ENCODE measurements around the gene FAR2. TPM values are rescaled to one million over a fixed set of nuclear protein-coding genes. Genes with fewer than 3 reads are reported as not detected.
"Not testable (repeated sequence)": the region's sequence is repeated elsewhere in the genome, so short reads cannot be mapped to it uniquely, and the experiment has no call there.

Gene FAR2
- total and polyA plus RNA-seq, 4 donors = 0.81 to 7.6 (median 3.1) TPM

DNA sequence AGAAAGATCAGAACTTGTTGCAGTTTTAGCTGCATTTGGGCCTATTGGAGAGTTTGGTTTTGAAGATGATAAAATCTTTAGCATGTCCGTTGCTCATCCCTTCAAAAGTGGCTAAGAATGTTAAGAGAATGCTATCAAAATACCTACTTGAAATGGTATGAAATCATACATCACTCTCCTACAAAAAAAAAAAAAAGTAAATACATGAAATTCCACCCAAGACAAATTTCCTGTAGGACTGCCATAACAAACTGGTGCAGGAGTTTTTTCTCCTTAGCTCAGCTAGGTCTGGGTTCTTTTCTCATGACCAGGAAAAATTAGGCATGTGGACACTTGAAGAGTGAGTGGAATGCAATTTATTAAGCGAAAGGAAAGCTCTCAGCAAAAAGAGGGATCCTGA lies 15.9 kb upstream of the FAR2 start:
- no peak for DNase-seq (ENCODE audit: low spot score)
- 78% methylated on average over 2 of the region's 2 CpGs for WGBS
- Histone ChIP-seq H3K4me3 (ENCODE audit: low read depth in 1 of 3, low read length in 3 of 3) (no peak overlapping the region), H3K9me3 (ENCODE audit: control insufficient read depth in 4 of 4, low read length in 3 of 4) (no peaks in the 10 kb centered on the region), H3K9ac (ENCODE audit: low read depth in 1 of 2, low read length in 2 of 2) (no peak overlapping the region), H3K27ac (ENCODE audit: low read depth in 1 of 2, low read length in 2 of 2) (no peak overlapping the region), H3K27me3 (ENCODE audit: control insufficient read depth in 4 of 4, insufficient read depth in 4 of 4, low read length in 3 of 4) (no peaks in the 10 kb centered on the region), H3K4me1 (ENCODE audit: control insufficient read depth in 4 of 4, insufficient read depth in 4 of 4, low read length in 3 of 4) (no peaks in the 10 kb centered on the region), H3K36me3 (ENCODE audit: control insufficient read depth in 4 of 4, insufficient read depth in 3 of 4, low read depth in 1 of 4, low read length in 3 of 4) (no peaks in the 10 kb centered on the region)
- TF ChIP-seq NR2F2 (IDR thresholded peaks at IDR 0.05) = no peak
- no peak for TF ChIP-seq RAD21 (IDR thresholded peaks at IDR 0.05)
- TF ChIP-seq HNF4G (IDR thresholded peaks at IDR 0.05) = no peak

DNA sequence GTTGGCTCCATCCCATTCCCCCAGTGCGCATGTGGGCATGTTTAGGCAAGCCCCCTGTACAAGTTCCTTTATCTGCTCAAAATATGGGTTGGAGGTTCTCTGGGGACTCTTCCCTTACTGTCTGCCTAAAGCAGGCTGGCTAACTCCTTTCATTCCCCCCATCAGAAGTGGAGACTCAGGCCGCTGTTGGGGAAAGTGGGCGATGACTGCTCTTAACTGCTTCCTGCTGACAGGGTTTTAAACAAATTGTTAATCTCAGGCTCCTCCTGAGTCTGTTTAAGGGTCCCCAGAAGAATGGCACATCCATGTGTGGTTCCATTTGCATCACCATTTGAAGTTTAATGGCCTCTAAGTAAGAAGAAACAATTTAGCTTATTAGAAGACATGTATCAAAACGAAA lies 15.4 kb upstream of the FAR2 start:
- no peak for TF ChIP-seq FOXA1 (IDR thresholded peaks at IDR 0.05)
- TF ChIP-seq, protein P1, sequence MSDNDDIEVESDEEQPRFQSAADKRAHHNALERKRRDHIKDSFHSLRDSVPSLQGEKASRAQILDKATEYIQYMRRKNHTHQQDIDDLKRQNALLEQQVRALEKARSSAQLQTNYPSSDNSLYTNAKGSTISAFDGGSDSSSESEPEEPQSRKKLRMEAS (IDR thresholded peaks at IDR 0.05) = no peak
- no peak for TF ChIP-seq RAD21 (IDR thresholded peaks at IDR 0.05)
- no peak for TF ChIP-seq FOXA2 (IDR thresholded peaks at IDR 0.05)
- no peaks in the 10 kb centered on the region for H3K9me3 ChIP-seq (ENCODE audit: control insufficient read depth in 4 of 4, low read length in 3 of 4)
- no peak overlapping the region for H3K9ac ChIP-seq (ENCODE audit: low read depth in 1 of 2, low read length in 2 of 2)
- no peaks in the 10 kb centered on the region for H3K27me3 ChIP-seq (ENCODE audit: control insufficient read depth in 4 of 4, insufficient read depth in 4 of 4, low read length in 3 of 4)
- no peak overlapping the region for H3K27ac ChIP-seq (ENCODE audit: low read depth in 1 of 2, low read length in 2 of 2)
- no peak for DNase-seq (ENCODE audit: low spot score)
- no peaks in the 10 kb centered on the region for H3K36me3 ChIP-seq (ENCODE audit: control insufficient read depth in 4 of 4, insufficient read depth in 3 of 4, low read depth in 1 of 4, low read length in 3 of 4)
- H3K4me1 ChIP-seq (ENCODE audit: control insufficient read depth in 4 of 4, insufficient read depth in 4 of 4, low read length in 3 of 4) = no peaks in the 10 kb centered on the region
- H3K4me3 ChIP-seq (ENCODE audit: low read depth in 1 of 3, low read length in 3 of 3) = no peak overlapping the region
- 70% methylated on average over 4 of the region's 4 CpGs for WGBS

DNA sequence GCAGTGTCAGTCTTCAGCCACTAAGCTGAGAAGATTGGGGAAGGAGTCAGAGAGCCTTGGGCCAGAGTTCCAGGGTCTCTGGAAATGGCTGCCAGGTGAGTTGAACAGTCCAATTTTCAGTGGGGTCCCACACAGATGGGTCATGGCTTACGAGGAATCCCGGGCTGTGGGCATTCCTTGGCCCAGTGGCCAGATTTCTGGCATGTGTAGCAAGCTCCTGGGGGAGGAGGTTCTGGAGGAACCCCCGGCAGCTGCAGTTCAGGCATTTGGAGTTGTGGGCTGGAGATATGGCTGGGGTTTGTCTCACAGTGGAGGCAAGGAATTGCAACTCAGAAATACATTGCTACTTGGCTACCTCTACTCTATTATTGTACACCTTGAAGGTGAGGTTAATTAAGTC lies 10.8 kb upstream of the FAR2 start:
- not testable (repeated sequence) for H3K36me3 ChIP-seq (ENCODE audit: control insufficient read depth in 4 of 4, insufficient read depth in 3 of 4, low read depth in 1 of 4, low read length in 3 of 4); H3K27ac ChIP-seq (ENCODE audit: low read depth in 1 of 2, low read length in 2 of 2); H3K4me1 ChIP-seq (ENCODE audit: control insufficient read depth in 4 of 4, insufficient read depth in 4 of 4, low read length in 3 of 4); H3K4me3 ChIP-seq (ENCODE audit: low read depth in 1 of 3, low read length in 3 of 3); DNase-seq (ENCODE audit: low spot score); H3K9me3 ChIP-seq (ENCODE audit: control insufficient read depth in 4 of 4, low read length in 3 of 4); H3K9ac ChIP-seq (ENCODE audit: low read depth in 1 of 2, low read length in 2 of 2); H3K27me3 ChIP-seq (ENCODE audit: control insufficient read depth in 4 of 4, insufficient read depth in 4 of 4, low read length in 3 of 4)
- WGBS = 82% methylated on average over 3 of the region's 3 CpGs

DNA sequence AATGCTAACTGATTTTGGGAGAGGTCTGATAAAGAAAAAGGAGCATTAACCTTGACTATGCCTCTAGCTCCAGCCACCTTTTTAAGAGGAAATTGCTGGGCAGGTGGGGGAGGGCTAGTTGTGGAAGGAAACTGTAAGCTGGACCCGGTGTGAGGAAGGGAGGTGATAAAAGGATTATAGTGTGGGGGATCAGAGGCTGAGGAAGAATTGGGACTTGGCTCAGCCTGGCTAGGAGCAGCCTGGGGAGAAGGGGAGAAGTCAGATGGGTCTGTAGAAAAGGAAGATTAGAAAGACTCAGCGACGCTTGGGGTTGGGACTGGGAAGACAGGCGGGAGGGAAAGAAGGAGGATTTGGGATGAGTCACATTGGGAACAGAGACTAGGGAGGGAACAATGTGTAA lies 10.2 kb upstream of the FAR2 start:
- H3K4me3 ChIP-seq (ENCODE audit: low read depth in 1 of 3, low read length in 3 of 3); H3K36me3 ChIP-seq (ENCODE audit: control insufficient read depth in 4 of 4, insufficient read depth in 3 of 4, low read depth in 1 of 4, low read length in 3 of 4); H3K27me3 ChIP-seq (ENCODE audit: control insufficient read depth in 4 of 4, insufficient read depth in 4 of 4, low read length in 3 of 4); H3K9me3 ChIP-seq (ENCODE audit: control insufficient read depth in 4 of 4, low read length in 3 of 4); H3K27ac ChIP-seq (ENCODE audit: low read depth in 1 of 2, low read length in 2 of 2); H3K4me1 ChIP-seq (ENCODE audit: control insufficient read depth in 4 of 4, insufficient read depth in 4 of 4, low read length in 3 of 4); H3K9ac ChIP-seq (ENCODE audit: low read depth in 1 of 2, low read length in 2 of 2); DNase-seq (ENCODE audit: low spot score): not testable (repeated sequence)
- 79% methylated on average over 4 of the region's 4 CpGs for WGBS

DNA sequence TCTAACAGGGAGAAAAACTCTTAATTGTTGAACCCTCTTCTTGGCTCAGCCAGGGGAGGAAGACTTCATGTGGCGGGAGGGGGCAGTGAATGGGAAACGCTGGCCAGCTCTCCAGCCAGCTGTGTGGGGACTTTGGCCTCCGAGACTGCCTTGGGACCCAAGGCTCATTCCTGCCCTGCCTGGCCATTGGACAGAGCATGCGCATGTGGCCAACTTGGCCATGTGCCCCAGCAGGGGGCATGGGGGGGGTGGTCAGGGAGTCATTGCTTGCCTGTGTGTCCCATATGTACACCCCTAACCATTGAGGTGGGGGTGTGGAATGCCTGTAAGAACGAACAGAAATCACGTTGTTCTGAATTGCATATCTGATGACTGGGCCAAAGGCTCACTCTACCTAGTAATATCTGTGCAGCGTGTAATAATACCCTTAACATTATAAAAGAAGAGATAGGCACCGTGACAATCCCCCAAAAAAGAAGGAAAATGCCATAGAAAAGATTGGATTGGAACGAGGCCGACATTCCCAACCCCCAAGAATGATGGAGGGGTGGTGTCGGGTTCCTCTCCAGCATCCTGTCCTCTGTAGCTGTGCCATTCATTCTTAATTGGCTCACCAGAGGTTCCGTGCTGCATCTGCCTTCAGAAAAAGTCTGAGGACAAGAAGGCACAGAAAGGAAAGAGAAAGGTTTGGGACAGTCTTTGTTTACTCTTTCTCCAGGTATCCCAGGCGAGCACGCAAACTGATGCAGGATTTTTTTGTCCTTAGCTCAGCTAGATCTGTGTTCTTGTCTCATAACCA lies 3.5 kb upstream of the FAR2 start:
- Histone ChIP-seq H3K9ac (ENCODE audit: low read depth in 1 of 2, low read length in 2 of 2) (no peak overlapping the region), H3K27ac (ENCODE audit: low read depth in 1 of 2, low read length in 2 of 2) (no peak overlapping the region), H3K27me3 (ENCODE audit: control insufficient read depth in 4 of 4, insufficient read depth in 4 of 4, low read length in 3 of 4) (peaks cover 0 to 3% (median 0%) of the 10 kb centered on the region in 4 donors), H3K9me3 (ENCODE audit: control insufficient read depth in 4 of 4, low read length in 3 of 4) (peaks cover 0 to 9% (median 4%) of the 10 kb centered on the region in 4 donors), H3K36me3 (ENCODE audit: control insufficient read depth in 4 of 4, insufficient read depth in 3 of 4, low read depth in 1 of 4, low read length in 3 of 4) (no peaks in the 10 kb centered on the region), H3K4me3 (ENCODE audit: low read depth in 1 of 3, low read length in 3 of 3) (no peak overlapping the region), H3K4me1 (ENCODE audit: control insufficient read depth in 4 of 4, insufficient read depth in 4 of 4, low read length in 3 of 4) (peaks cover 7 to 15% (median 11%) of the 10 kb centered on the region in 4 donors)
- no peak for DNase-seq (ENCODE audit: low spot score)
- TF ChIP-seq, protein P2, sequence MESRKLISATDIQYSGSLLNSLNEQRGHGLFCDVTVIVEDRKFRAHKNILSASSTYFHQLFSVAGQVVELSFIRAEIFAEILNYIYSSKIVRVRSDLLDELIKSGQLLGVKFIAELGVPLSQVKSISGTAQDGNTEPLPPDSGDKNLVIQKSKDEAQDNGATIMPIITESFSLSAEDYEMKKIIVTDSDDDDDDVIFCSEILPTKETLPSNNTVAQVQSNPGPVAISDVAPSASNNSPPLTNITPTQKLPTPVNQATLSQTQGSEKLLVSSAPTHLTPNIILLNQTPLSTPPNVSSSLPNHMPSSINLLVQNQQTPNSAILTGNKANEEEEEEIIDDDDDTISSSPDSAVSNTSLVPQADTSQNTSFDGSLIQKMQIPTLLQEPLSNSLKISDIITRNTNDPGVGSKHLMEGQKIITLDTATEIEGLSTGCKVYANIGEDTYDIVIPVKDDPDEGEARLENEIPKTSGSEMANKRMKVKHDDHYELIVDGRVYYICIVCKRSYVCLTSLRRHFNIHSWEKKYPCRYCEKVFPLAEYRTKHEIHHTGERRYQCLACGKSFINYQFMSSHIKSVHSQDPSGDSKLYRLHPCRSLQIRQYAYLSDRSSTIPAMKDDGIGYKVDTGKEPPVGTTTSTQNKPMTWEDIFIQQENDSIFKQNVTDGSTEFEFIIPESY (IDR thresholded peaks at IDR 0.05) = no peak
- no peak for TF ChIP-seq YY1 (IDR thresholded peaks at IDR 0.05)
- TF ChIP-seq HNF4A (conservative IDR thresholded peaks at IDR 0.05) = no peak
- TF ChIP-seq, protein P1 (IDR thresholded peaks at IDR 0.05) = no peak
- TF ChIP-seq JUND (IDR thresholded peaks at IDR 0.05) = no peak
- no peak for TF ChIP-seq GABPA (IDR thresholded peaks at IDR 0.05 in 1 of 2, conservative IDR thresholded peaks at IDR 0.05 in 1 of 2)
- no peak for TF ChIP-seq FOXA2 (IDR thresholded peaks at IDR 0.05)
- no peak for TF ChIP-seq RXRA (IDR thresholded peaks at IDR 0.05)
- TF ChIP-seq, protein P3, sequence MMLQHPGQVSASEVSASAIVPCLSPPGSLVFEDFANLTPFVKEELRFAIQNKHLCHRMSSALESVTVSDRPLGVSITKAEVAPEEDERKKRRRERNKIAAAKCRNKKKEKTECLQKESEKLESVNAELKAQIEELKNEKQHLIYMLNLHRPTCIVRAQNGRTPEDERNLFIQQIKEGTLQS (IDR thresholded peaks at IDR 0.05) = no peak
- TF ChIP-seq TAF1 (conservative IDR thresholded peaks at IDR 0.05) = no peak
- no peak for TF ChIP-seq RAD21 (IDR thresholded peaks at IDR 0.05)
- 90% methylated on average over 14 of the region's 14 CpGs for WGBS
